ENCODE measurements around the gene SEMG2. TPM values are rescaled to one million over a fixed set of nuclear protein-coding genes. Genes with fewer than 3 reads are reported as not detected.

SEMG2 gene
- total and polyA plus RNA-seq, 2 of the 13 experiments (the other 11 are each of a cell fraction or from before 2014, with no cell fraction given): not detected

GRCh38 chr20:45230631-45231030, 9.5 kb downstream of the SEMG2 start:
- FAIRE-seq: no peak
- Histone ChIP-seq H3K9ac (ENCODE audit: insufficient read depth, low read depth, low read length) (no peak overlapping the region), H3K27ac (ENCODE audit: extremely low read length, insufficient read depth, low read length) (no peak overlapping the region), H3K27me3 (ENCODE audit: control insufficient read depth in 1 of 2, insufficient read depth in 2 of 2, low read length in 2 of 2) (peaks cover 2 to 12% of the 10 kb centered on the region in 2 experiments; a peak in 4 of 5 replicates), H3K79me2 (ENCODE audit: insufficient read depth, low read length) (no peaks in the 10 kb centered on the region), H3K4me3 (replicated peaks in 1 of 3; ENCODE audit: insufficient read depth in 1 of 3, low read depth in 2 of 3, low read length in 3 of 3) (no peak overlapping the region), H3K36me3 (replicated peaks in 1 of 2; ENCODE audit: control insufficient read depth in 1 of 2, insufficient read depth in 2 of 2, low read length in 2 of 2) (no peaks in the 10 kb centered on the region), H3K4me2 (ENCODE audit: low read depth, low read length) (no peak overlapping the region), H3K4me1 (ENCODE audit: insufficient read depth, low read length) (no peaks in the 10 kb centered on the region), H4K20me1 (ENCODE audit: insufficient read depth, low read length) (no peaks in the 10 kb centered on the region), H3K9me3 (ENCODE audit: low read length) (no peaks in the 10 kb centered on the region), H2AFZ (ENCODE audit: low read length) (no peak overlapping the region)
- WGBS (ENCODE audit: low lambda C conversion rate): 38% methylated on average over 9 of the region's 9 CpGs
- in situ Hi-C loops (cut with HindIII; ENCODE audit: extremely low pct_ligation_motif_present, low pct_unique_long_range_greater_than_20kb) (no loop called here), intact Hi-C loops (cut with micrococcal nuclease; ENCODE audit: unreplicated experiment) (no loop called here)
- ChIA-PET CTCF (ENCODE audit: low intra/inter-chr PET ratio, low total read pairs) (interaction anchor here (1.1 kb wide), 1 partner anchor 59 kb away, joined by 3 read pairs; no protein-coding TSS in a partner anchor), POLR2A (no interaction called here)
- DNase-seq (ENCODE audit: low spot score): no peak
- no peak for ATAC-seq
- BruUV-seq (replicated peaks): no TSS peak
- TF ChIP-seq, protein P1, sequence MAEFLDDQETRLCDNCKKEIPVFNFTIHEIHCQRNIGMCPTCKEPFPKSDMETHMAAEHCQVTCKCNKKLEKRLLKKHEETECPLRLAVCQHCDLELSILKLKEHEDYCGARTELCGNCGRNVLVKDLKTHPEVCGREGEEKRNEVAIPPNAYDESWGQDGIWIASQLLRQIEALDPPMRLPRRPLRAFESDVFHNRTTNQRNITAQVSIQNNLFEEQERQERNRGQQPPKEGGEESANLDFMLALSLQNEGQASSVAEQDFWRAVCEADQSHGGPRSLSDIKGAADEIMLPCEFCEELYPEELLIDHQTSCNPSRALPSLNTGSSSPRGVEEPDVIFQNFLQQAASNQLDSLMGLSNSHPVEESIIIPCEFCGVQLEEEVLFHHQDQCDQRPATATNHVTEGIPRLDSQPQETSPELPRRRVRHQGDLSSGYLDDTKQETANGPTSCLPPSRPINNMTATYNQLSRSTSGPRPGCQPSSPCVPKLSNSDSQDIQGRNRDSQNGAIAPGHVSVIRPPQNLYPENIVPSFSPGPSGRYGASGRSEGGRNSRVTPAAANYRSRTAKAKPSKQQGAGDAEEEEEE (CRISPR knock-in tag; IDR thresholded peaks at IDR 0.05; ENCODE audit: borderline replicate concordance): no peak
- TF ChIP-seq, protein P2, sequence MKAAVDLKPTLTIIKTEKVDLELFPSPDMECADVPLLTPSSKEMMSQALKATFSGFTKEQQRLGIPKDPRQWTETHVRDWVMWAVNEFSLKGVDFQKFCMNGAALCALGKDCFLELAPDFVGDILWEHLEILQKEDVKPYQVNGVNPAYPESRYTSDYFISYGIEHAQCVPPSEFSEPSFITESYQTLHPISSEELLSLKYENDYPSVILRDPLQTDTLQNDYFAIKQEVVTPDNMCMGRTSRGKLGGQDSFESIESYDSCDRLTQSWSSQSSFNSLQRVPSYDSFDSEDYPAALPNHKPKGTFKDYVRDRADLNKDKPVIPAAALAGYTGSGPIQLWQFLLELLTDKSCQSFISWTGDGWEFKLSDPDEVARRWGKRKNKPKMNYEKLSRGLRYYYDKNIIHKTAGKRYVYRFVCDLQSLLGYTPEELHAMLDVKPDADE (CRISPR knock-in tag; IDR thresholded peaks at IDR 0.05): no peak
- TF ChIP-seq MEIS1 (CRISPR knock-in tag; IDR thresholded peaks at IDR 0.05; ENCODE audit: borderline replicate concordance): no peak
- no peak for TF ChIP-seq SMAD1 (CRISPR knock-in tag; IDR thresholded peaks at IDR 0.05; ENCODE audit: borderline replicate concordance, low read depth)
- TF ChIP-seq HNRNPL (IDR thresholded peaks at IDR 0.05; ENCODE audit: low read depth, low read length): no peak
- TF ChIP-seq FLYWCH1 (CRISPR knock-in tag; IDR thresholded peaks at IDR 0.05): no peak
- TF ChIP-seq NR2F6 (IDR thresholded peaks at IDR 0.05): peak; percentile 37; the same call in 1 of the 2 replicates
- no peak for TF ChIP-seq NR2F6 (CRISPR knock-in tag; IDR thresholded peaks at IDR 0.05)
- TF ChIP-seq, protein P3, sequence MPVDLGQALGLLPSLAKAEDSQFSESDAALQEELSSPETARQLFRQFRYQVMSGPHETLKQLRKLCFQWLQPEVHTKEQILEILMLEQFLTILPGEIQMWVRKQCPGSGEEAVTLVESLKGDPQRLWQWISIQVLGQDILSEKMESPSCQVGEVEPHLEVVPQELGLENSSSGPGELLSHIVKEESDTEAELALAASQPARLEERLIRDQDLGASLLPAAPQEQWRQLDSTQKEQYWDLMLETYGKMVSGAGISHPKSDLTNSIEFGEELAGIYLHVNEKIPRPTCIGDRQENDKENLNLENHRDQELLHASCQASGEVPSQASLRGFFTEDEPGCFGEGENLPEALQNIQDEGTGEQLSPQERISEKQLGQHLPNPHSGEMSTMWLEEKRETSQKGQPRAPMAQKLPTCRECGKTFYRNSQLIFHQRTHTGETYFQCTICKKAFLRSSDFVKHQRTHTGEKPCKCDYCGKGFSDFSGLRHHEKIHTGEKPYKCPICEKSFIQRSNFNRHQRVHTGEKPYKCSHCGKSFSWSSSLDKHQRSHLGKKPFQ (CRISPR knock-in tag; IDR thresholded peaks at IDR 0.05; ENCODE audit: insufficient replicate concordance): no peak
- TF ChIP-seq ZNF615 (CRISPR knock-in tag; IDR thresholded peaks at IDR 0.05; ENCODE audit: borderline replicate concordance): no peak
- no peak for TF ChIP-seq RARG (CRISPR knock-in tag; IDR thresholded peaks at IDR 0.05; ENCODE audit: low read depth)
- TF ChIP-seq KAT2B (IDR thresholded peaks at IDR 0.05; ENCODE audit: borderline replicate concordance, low read depth, low read length): no peak
- TF ChIP-seq PRDM4 (CRISPR knock-in tag; IDR thresholded peaks at IDR 0.05; ENCODE audit: borderline replicate concordance): no peak
- no peak for TF ChIP-seq PCBP1 (IDR thresholded peaks at IDR 0.05; ENCODE audit: borderline replicate concordance, low read depth, low read length)
- TF ChIP-seq ZFP62 (CRISPR knock-in tag; IDR thresholded peaks at IDR 0.05): no peak
- TF ChIP-seq NR2C2 (CRISPR knock-in tag; IDR thresholded peaks at IDR 0.05; ENCODE audit: borderline replicate concordance): peak; percentile 91
- no peak for TF ChIP-seq ZNF496 (CRISPR knock-in tag; IDR thresholded peaks at IDR 0.05; ENCODE audit: insufficient replicate concordance)
- TF ChIP-seq TBX2 (CRISPR knock-in tag; IDR thresholded peaks at IDR 0.05; ENCODE audit: borderline replicate concordance): no peak
